K562 treated with DMSO at 1 percent for 4 hours (cell line): Measurements from ENCODE around the gene SPRY2. TPM values are rescaled to one million over a fixed set of nuclear protein-coding genes. Genes with fewer than 3 reads are reported as not detected.

Experiments
- total RNA-seq: library from RNA; unstranded; fragments of 300-600 nt; gene quantifications from 2 replicates; pipeline ENCODE4 v1.2.3, GENCODE V29; 2022; ENCODE audit not compliant: insufficient read depth

The SPRY2 gene, protein sequence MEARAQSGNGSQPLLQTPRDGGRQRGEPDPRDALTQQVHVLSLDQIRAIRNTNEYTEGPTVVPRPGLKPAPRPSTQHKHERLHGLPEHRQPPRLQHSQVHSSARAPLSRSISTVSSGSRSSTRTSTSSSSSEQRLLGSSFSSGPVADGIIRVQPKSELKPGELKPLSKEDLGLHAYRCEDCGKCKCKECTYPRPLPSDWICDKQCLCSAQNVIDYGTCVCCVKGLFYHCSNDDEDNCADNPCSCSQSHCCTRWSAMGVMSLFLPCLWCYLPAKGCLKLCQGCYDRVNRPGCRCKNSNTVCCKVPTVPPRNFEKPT
- total RNA-seq, result 4.8 and 5.7 TPM in 2 replicates

DNA sequence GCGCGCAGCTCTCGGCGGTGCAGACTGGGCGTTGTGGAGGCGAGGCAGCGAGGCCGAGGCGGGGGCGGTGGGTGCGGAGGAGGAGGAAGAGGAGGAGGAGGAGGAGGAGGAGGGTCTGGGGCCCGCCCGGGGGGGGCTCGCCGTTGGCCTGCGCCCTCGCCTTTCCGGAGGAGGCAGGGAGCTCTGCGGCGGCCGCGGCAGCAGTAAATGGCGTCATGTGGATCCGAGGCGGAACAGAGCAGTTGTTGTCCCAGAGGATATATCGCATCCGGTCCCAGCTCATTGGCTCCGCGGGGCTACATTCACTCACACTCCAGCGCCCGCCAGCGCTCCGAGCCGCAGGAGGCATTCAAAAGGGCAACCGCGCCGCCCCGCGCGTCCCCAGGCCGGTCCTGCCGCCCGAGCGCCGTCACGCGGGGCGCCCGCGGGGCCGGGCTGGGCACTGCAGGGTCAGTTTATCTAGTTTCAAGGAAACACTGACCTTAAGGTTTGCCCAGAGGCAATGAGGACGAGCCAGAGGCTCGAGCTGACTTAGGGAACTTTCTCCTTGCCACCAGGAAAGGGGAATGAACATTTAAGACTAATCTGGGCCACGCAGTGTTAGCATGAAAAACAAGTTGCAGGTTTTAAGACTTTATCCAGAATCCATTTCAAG lies at the start of gene SPRY2:
TSS of gene SPRY2 (minus strand) at position 26 of the 655 bp plus-strand sequence. CDS start 3,421 bp downstream, outside the sequence.

